MM.1S (cell line): ENCODE data around the gene VPREB1.

ENCODE experiments used
- EZH2phosphoT487 ChIP-seq: fragments of 300-600 bp; sonication (generic); IDR thresholded peaks from 2 replicates; pipeline ENCODE4 v1.6.1; 2018; ENCODE audit warnings: antibody characterized with exemption, low read length
- TF ChIP-seq, protein P1 (sequence below): fragments of 300-600 bp; sonication (generic); IDR thresholded peaks from 2 replicates; pipeline ENCODE4 v1.5.1; 2016; ENCODE audit warnings: antibody characterized with exemption, low read length, mixed read lengths

DNA sequence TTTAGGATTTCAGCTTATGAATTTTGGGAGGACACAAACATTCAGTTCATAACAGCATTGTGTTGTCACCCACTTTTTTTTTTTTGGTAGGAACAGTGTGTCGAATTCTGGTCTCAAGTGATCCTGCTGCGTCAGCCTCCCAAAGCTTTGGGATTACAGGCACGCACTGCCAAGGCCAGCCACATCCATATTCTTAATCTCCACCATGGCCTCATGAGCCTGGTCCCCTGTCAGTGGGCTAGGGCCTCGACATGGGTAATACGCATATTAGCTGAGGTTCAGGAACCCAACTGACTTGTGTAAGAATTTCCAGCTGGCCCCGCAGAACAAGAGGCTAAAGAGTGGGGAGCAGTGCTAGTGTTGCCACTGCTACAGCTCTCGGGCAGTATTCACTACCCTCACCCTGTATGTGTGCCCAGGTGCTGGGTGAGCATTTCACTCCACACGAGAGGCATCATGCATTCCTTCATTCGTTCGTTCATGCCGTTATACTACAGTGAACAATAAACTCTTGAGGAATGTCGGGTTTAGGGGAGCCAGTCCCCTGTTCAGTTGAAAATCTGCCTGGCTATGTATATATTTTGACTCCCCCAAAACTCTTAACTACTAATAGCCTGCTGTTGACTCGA is 5.2 kb upstream of the VPREB1 start:
- TF ChIP-seq, protein P1, sequence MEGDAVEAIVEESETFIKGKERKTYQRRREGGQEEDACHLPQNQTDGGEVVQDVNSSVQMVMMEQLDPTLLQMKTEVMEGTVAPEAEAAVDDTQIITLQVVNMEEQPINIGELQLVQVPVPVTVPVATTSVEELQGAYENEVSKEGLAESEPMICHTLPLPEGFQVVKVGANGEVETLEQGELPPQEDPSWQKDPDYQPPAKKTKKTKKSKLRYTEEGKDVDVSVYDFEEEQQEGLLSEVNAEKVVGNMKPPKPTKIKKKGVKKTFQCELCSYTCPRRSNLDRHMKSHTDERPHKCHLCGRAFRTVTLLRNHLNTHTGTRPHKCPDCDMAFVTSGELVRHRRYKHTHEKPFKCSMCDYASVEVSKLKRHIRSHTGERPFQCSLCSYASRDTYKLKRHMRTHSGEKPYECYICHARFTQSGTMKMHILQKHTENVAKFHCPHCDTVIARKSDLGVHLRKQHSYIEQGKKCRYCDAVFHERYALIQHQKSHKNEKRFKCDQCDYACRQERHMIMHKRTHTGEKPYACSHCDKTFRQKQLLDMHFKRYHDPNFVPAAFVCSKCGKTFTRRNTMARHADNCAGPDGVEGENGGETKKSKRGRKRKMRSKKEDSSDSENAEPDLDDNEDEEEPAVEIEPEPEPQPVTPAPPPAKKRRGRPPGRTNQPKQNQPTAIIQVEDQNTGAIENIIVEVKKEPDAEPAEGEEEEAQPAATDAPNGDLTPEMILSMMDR: no peak
- TF ChIP-seq EZH2phosphoT487: no peak
